ENCODE results near the gene HOXD8.

Gene HOXD8

DNA sequence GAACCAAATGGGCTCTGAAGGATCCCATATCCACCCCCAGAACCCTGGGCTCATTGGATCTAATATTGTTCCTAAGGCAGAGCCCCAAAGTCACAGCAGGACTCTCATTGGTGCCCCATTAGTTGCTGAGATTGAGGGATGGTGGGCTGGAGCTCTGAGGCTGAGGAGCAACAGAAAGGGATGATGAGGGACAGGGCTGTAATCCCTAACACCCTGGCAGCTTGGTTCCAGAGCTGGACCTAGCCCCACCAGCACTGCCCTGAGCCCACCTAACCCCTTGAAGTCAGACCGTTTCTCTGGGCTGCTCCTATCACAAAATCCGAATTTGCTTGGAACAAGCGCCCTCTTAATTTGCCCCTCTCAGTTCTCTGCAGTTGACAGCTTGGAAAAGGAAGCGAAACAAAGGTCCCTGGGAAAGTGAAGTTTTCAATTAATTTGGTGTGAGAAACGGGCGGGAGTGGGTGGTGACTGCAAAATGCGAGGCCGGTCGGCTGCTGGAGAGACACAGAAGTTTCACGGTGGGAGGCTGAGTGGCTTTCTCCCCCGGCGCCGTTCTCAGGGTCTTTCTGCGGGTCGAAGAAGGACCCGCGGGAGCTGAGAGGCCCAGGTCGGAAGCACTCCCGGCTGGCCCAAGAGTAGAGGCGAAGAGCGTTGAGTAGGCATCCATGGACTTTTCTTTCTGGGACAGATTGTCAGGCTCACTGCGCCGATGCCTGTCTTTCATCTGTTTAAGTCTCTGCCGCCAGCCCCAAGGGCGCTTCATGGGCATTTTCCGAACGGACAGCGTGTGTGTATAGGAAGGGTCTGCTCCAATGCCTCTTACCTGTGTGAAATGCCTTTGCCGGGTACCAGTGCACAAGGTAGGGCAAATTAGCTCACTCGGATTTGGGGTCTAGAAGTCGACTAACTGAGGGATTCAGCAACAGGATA is 37.9 kb upstream of the HOXD8 start:
- no peak for FAIRE-seq

DNA sequence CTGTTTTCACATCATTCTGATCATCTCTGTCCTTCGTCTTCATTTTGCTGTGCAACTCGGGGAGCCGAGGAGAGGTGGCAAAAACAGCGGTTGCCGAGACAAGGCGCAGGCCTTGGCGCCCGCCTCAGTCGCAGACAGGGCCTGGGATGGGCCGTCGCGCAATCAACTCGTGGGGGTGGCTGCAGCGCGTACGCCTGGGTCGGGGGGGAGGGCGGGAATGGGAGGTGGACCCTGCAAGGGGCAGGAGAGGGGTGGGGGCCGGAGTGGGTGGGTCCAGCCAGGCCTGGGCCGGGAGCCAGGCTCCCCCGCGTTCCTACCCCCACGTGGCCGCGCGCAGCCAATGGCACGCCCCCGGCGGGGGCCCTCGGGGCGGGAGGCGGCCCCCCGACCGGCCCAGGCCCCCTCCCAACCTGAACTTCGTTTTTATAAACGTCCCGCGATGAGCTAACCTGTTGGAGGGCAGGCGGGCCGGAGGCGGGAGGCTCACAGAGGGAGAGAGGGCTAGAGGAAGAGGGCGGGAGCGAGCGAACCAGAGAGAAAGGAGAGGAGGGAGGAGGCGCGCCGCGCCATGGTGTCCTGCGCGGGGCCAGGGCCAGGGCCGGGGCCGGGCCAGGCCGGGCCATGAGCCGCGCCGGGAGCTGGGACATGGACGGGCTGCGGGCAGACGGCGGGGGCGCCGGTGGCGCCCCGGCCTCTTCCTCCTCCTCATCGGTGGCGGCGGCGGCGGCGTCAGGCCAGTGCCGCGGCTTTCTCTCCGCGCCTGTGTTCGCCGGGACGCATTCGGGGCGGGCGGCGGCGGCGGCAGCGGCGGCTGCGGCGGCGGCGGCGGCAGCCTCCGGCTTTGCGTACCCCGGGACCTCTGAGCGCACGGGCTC is 37.0 kb upstream of the HOXD8 start, which contains the start of gene HOXD13:
Gene HOXD13 (plus strand): TSS at position 452 of the 875 bp plus-strand sequence. CDS start 170 bp downstream, at position 622.
- FAIRE-seq: no peak

DNA sequence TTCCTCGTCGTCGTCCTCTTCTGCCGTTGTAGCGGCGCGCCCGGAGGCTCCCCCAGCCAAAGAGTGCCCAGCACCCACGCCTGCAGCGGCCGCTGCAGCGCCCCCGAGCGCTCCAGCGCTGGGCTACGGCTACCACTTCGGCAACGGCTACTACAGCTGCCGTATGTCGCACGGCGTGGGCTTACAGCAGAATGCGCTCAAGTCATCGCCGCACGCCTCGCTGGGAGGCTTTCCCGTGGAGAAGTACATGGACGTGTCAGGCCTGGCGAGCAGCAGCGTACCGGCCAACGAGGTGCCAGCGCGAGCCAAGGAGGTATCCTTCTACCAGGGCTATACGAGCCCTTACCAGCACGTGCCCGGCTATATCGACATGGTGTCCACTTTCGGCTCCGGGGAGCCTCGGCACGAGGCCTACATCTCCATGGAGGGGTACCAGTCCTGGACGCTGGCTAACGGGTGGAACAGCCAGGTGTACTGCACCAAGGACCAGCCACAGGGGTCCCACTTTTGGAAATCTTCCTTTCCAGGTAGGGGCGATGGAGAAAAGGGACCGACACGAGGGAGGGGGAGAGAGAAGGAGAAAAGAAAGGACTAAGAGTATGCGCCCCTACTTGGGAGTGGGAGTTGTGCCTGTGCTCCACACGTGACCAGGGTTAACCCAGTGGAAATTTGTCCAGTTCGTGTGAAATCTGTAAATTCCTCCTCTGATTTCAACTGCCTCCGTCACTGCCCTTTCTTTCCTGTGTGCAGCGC is 36.2 kb upstream of the HOXD8 start:
- no peak for FAIRE-seq

DNA sequence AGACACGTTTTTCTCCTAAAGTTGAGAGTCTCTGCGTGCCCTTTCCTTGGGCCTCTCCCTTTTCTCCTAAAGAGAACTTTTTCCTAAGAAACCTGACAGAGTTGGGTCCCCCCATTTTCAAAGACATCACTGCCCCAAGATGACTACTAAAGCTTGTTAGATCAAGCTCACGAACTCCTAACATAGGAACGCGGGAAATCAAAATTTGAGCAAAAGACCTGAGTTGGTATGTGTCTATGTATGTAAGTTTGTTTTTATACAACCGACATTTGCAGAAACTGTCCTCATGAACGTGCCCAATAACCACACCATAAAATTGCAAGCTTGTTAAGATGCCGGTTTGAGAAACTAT is 35.6 kb upstream of the HOXD8 start:
- no peak for FAIRE-seq

DNA sequence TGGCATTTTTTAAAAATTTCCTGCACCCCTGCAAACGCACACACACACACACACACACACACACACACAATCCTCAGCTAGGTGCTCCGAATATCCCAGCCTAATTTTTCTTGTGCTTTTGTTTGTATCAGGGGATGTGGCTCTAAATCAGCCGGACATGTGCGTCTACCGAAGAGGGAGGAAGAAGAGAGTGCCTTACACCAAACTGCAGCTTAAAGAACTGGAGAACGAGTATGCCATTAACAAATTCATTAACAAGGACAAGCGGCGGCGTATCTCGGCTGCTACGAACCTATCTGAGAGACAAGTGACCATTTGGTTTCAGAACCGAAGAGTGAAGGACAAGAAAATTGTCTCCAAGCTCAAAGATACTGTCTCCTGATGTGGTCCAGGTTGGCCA is 35.2 kb upstream of the HOXD8 start:
- FAIRE-seq: no peak

DNA sequence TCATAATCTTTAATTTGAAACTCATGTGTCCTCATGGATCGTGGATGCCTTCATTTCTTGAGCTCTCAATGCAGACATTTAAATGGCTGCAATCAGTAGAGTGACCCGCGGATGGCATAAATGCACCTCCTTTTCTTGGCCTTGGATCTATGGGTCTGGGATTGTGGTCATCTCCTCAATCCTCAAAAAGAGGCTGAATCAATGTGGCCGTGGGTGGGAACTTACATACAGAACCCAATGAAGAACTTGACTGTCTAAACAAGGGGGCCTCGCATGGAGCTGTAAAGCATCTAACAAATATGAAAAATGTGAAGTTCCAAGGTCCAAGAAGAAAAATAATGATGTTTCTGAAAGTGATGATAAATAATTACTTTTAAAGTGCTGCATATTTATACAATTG is 34.1 kb upstream of the HOXD8 start:
- FAIRE-seq: no peak

DNA sequence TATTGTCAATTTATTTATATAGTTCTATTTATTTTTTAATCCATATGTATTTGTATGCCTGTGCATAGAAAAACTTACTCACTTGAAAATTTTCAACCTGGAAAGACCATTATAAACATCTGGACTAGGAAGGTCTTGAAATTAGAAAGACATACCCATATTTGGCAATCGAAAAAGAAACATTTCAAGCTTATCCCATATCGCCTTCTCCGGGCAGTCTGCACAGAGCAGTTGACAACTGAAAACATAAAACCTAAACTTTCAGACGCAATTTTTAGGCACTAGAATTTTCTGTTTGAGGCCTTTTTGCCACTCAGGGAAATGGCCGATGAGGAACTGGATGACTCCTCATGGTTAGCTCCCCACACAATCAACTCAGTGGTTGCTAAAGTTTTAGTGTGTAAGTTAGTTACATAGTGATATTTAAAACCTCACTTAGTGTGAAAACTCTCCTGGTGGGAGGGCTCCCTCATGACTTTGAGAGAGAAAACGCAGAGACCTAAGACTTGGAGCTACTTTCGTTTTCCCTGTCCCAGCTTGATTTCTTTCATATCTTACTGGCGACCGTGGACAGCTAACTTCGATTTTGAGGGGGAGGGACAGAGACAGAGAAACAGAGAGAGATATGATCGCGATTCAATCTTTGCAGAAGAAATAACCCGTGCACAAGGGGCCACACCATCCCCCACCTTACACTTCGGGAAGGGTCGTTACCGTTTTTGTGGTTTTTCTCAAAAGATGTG is 33.1 kb upstream of the HOXD8 start:
- no peak for FAIRE-seq

DNA sequence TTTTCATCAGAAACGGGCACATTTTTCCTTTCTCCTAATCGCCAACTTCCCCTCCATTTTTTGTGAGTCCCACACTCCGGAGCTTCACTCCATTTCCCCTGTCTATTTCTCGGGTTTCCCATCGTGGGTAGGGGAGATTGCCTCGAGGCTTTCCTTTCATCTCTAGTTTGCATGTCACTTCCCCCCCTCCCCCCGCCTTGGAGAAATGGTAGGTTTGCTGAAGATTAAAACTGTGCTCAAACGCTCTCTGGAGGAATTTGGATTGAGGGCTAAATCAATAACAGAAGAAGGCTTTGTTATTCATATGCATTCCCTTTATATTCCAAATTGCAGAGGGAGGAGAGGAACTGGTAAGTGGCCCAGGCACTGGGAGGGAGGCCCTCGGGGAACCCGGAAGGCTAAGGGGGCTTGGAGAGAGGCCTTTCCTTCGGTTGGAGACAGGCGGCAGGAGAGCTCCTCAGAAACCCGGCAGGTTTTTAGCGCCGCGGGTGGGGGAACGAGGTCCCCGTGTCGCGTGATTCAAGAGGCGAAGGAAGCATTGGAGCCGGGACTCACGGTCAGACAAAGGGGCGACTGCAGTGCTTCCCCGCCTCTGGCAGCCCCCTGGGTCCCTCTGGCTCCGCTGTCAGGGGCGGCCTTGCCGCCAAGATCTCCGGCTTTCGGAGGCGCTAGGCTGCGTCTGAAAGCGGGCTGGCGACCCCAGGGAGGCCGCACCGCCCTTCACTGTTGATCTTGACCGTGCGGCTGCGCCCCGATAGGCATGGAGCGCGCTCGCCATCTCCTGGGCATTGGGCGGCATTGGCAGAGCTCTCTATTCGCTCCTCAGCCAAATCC is 32.3 kb upstream of the HOXD8 start:
- FAIRE-seq: no peak

DNA sequence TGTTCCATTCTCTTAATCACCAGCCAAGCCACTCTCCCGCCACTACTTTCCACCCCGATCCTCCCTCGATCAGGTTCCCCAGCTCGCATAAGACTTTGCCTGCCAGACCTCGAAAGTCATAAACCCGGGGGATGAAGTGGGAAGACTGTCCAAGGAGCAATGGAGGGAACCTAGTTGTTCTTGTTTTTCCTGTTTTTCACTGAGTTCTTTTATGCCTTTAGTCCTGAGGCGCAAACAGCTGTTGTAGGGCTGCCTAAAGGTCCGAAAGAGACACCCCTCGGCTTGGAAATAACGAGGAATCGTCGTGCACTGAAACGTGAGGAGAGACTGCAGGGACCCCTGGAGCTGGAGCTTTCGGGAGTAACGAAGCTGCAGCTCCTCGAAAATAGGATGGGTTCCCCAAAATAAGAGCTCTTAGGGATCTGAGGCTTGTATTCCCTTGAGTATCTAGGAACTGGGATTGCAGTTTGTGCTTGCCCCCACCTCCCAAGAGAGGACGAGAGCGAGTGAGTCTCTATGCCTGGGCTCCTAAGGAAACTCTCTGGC is 31.6 kb upstream of the HOXD8 start:
- FAIRE-seq: no peak

DNA sequence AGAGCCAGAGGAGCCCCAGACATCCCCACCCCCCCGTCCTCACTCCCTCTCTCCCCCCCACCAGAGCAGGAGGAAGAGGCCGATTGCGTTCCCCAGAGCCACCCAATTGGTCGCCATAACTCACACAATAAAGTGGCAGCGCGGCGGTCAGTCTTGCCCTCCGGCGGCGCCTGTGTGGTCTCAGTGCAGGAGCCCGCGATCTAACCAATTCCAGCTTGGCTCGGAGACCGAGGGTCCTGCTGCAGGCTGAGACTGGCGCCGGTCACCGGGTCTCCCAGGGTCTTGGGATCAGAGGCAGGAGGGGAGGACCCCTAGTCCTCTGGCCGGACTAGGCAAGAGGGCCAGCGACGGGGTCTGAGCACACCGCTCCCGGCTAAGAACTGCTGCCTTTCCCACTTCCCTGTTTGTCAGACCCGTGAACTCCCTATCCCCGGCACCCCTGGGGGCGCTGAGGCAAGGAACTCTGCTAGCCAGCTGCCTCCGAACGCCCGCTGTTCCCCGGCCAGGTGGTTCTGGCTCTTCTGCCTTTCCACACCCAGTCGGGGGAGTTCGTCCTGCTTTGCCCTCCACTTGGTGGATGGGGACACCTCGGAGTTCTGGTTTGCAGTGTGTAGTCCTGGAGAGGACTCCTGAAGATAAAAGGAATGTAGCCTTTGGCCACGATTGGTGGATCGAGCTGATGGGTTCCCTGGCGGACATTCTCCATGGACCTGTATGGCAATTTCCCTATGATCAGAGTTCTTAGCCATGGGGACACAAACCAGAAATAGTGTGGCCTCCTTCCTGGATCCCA is 30.9 kb upstream of the HOXD8 start:
- FAIRE-seq: no peak

DNA sequence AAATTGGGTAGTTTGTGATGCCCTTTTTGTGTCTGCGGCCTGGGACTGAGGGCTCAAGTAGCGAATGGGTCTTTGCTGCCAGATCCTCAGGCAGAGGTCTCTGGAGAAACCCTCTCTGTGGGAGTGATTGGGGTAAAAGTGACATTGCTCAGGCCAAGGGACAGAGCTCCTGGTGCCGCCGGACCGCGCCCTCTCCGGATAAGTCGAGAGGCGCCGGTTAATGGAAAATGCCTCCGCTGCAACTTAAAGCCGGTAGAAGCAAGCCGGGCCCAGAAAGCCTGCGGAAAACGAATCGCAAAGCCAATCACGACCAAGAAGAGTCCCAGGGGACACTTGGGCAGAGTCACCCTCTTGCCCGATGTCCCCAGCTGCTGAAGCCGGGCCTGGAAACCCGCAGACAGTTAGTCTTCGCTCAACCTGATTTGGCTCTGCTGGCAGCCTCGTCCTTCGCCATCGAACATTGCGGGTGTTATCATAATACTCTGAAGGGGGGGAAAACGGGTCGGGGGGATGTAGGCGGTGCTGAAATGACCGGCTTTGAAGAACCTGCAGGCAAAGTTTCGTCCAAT is 30.3 kb upstream of the HOXD8 start:
- no peak for FAIRE-seq

DNA sequence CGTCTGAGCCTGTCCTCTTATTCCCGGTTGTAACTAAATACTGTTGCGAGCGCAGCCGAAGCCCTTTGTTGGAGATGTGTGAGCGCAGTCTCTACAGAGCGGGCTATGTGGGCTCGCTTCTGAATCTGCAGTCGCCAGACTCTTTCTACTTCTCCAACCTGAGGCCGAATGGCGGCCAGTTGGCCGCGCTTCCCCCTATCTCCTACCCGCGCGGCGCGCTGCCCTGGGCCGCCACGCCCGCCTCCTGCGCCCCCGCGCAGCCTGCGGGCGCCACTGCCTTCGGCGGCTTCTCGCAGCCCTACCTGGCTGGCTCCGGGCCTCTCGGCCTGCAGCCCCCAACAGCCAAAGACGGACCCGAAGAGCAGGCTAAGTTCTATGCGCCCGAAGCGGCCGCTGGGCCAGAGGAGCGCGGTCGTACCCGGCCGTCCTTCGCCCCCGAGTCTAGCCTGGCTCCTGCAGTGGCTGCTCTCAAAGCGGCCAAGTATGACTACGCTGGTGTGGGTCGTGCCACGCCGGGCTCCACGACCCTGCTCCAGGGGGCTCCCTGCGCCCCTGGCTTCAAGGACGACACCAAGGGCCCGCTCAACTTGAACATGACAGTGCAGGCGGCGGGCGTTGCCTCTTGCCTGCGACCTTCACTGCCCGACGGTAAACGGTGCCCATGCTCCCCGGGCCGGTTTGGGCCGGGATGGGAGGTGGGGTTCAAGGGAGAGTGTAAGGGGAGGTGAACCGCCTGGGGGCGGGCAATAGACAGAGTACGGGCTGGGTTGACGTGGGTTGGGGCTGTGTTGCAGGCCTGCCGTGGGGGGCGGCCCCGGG is 29.6 kb upstream of the HOXD8 start, which contains the start of gene HOXD12:
Gene HOXD12 (plus strand): TSS at position 68 of the 819 bp plus-strand sequence. CDS start 7 bp downstream, at position 75.
- FAIRE-seq: no peak

DNA sequence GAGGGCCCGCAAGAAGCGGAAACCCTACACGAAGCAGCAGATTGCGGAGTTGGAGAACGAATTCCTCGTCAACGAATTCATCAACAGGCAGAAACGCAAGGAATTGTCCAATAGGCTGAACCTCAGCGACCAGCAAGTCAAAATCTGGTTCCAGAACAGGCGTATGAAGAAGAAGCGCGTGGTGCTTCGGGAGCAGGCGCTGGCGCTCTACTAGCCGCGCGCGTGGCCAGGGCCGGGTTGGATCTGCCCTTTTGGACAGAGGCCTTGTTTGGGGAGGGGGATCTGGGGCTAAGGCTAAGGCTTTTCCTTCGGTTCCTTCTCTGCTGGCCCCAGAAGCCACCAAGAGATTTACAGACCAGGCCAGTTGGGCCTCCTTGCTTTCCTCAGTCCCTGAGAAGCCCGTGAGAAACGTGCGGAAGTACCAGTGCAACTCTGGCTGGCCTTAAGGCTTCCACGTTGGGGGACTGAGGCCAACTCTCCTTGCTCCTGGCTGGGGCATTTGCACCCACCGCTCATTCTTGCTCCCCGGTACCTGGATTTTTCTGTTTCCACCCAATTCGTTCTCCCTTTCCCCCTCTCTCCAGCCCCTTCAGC is 28.9 kb upstream of the HOXD8 start:
- FAIRE-seq: no peak

DNA sequence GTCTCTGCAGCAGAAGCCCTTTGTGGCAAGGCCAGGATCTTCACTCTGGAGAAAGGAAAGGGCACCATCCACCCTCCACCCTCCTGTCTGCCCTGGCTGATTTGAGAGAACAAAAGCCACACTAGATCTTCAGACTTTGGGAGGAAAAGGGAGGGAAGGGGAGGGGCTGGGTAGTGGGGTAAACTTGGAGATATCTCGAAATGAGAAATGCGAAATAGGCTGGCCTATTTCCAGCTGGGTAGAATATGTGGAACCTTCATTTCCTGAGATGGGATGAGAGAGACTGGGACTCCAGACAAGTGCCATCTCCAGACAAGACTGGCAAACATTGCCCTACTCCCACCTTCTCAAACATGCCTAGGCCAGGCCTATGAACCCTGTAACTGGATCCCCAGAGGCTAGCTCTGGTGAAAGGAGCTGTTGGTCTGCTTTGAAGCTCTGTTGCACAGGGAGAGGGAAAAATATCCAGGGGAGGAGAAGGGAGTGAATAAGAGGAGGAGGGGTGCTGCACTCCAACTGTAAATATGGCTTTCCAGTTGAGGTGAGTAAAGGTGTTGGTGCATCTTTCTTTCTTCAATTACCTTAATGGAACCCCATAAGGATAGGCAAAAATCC is 28.2 kb upstream of the HOXD8 start:
- FAIRE-seq: no peak

DNA sequence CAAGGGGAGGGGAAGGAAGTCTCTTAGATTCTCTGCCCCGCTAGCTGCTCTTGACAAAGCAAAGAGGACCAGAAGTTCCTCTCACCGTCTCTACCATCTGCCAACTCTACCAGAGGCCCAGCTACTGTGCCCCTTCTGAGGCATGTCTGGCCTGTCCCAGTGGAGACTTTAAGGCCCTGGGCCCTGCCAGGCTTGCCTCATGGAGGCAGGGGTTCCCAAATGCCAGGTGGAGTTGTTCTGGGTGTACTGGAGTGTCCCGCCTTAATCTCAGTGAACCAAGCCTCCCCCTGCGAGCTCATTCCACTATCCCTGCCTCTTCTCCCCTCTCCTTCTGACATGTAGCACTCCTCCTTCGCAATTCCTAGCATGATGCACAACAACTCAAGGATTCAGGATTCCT is 27.7 kb upstream of the HOXD8 start:
- no peak for FAIRE-seq

DNA sequence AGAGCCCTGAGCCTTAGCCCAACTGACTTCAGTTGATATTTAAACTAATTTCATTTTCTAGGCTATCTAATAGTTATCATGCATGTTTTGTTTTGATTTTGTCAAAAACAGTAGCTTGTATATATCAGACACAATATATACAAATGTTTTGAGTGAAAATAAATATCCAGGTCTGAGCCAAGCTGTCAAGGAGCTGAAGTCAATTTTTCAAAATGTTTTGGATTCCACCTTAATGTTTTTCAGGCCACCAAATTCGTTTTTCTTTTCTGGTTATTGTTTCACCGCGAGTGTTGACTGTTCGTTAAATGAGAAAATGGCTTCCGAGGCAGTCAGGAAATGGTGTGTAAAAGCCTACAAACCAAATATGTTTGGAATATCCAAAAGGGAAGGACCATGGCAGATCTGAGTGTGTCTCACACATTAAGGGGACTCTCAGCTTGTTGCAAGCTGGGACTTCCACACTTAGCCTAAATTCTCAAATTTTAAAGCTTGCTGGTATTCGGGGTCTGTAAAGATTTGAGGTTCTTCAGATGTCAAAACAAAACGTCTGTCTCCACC is 27.1 kb upstream of the HOXD8 start:
- FAIRE-seq: no peak

DNA sequence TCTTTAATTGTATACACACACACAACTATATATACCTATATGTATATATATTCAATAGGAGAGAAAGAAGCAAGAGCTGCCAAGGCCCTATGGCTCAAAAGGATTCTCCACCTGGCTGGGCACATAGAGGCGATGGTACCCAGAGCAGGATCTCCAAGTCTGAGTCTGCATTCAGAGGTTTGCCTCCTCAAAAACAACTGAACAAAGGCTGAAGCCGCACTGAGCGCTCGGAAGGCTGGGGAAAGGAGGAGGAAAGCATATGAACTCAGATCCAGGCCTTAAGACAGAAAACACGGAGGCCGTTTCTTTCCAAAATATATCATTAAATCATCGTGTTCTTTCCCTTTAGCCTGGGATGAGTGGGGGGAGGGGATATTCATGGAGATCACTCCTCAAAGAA is 26.3 kb upstream of the HOXD8 start:
- no peak for FAIRE-seq
